Endothelial cell of umbilical vein (primary cell): ENCODE results near the gene SPINK4. TPM values are rescaled to one million over a fixed set of nuclear protein-coding genes. Genes with fewer than 3 reads are reported as not detected.

ENCODE experiments used
- BruUV-seq: library from RNA; stranded (reverse); fragments of 400-500 nt; replicated peaks from 2 replicates; lab custom pipeline; 2021; lab: Mats Ljungman, UMichigan
- CTCF ChIA-PET: fragments of 300-600, 350-600 bp; sonication (Branson Sonifier 250); formaldehyde crosslinking; loops from one replicate; lab custom pipeline; 2021; ENCODE audit warnings: antibody characterized with exemption, inconsistent platforms; lab: Charles Lee
- POLR2A ChIA-PET: fragments of 300-600, 350-600 bp; sonication (Branson Sonifier 250); formaldehyde crosslinking; loops from one replicate; lab custom pipeline; 2021; ENCODE audit warnings: antibody characterized with exemption, inconsistent platforms; lab: Charles Lee
- DNase-seq: peaks from one replicate; pipeline ENCODE4 v3.0.0-alpha.2; 2011; ENCODE audit warnings: low read depth, low spot score
- FAIRE-seq: peaks from 2 replicates; lab custom pipeline; 2011; peaks lifted over from hg19 to GRCh38; lab: Jason Lieb, UNC
- H2AFZ ChIP-seq: 2 replicates; pipeline ENCODE4 v1.6.0; 2012; ENCODE audit warnings: low read depth, low read length, control low read depth, inconsistent platforms
- H3K27ac ChIP-seq: 2 replicates; pipeline ENCODE4 v1.5.1; 2011; ENCODE audit warnings: low read depth, mild to moderate bottlenecking, control low read depth, low read length, moderate library complexity; ENCODE audit not compliant: insufficient read depth
- H3K27me3 ChIP-seq, 2 experiments: 2 replicates each; pipeline versions ENCODE4 v1.6.0 to v1.6.1; 2011; ENCODE audit warnings: low read length in 2 of 2, mixed read lengths in 1 of 2; ENCODE audit not compliant: control insufficient read depth in 2 of 2, insufficient read depth in 2 of 2
- H3K36me3 ChIP-seq, 2 experiments: 2 replicates in 1 of 2; 3 replicates in 1 of 2; pipeline ENCODE4 v1.5.1; 2011; ENCODE audit warnings: low read length in 2 of 2, mild to moderate bottlenecking in 1 of 2, moderate library complexity in 1 of 2; ENCODE audit not compliant: control insufficient read depth in 2 of 2, insufficient read depth in 2 of 2; ENCODE audit errors: extremely low read depth in 1 of 2
- H3K4me1 ChIP-seq: 3 replicates; pipeline ENCODE4 v1.5.1; 2011; ENCODE audit warnings: mild to moderate bottlenecking, low read length; ENCODE audit not compliant: control insufficient read depth, insufficient read depth; ENCODE audit errors: extremely low read depth
- H3K4me2 ChIP-seq: 2 replicates; pipeline ENCODE4 v1.6.1; 2011; ENCODE audit warnings: low read length, control low read depth, mixed read lengths; ENCODE audit not compliant: insufficient read depth
- H3K4me3 ChIP-seq, 3 experiments: fragments of 200-600 bp in 1 of 3; sonication (generic), shearing (Covaris generic) in 1 of 3; replicated peaks in 1 of 3; 2 replicates each; pipeline ENCODE4 v1.5.1; 2011 to 2016; ENCODE audit warnings: control low read depth in 3 of 3, low read length in 3 of 3, mild to moderate bottlenecking in 2 of 3, inconsistent platforms in 1 of 3, low read depth in 1 of 3, moderate library complexity in 1 of 3; ENCODE audit not compliant: insufficient read depth in 1 of 3
- H3K79me2 ChIP-seq: 2 replicates; pipeline ENCODE4 v1.6.0; 2012; ENCODE audit warnings: low read length, inconsistent platforms; ENCODE audit not compliant: control insufficient read depth, insufficient read depth
- H3K9ac ChIP-seq: replicated peaks from 2 replicates; pipeline ENCODE3; 2011; ENCODE audit warnings: low read length, control low read depth; ENCODE audit not compliant: insufficient read depth; ENCODE audit errors: extremely low read depth
- H3K9me1 ChIP-seq: replicated peaks from 3 replicates; pipeline ENCODE4 v1.6.0; 2011; ENCODE audit warnings: mild to moderate bottlenecking, low read length; ENCODE audit not compliant: control insufficient read depth, insufficient read depth; ENCODE audit errors: extremely low read depth
- H3K9me3 ChIP-seq: replicated peaks from 2 replicates; pipeline ENCODE4 v1.5.1; 2012; ENCODE audit warnings: low read length, inconsistent platforms; ENCODE audit not compliant: control insufficient read depth, insufficient read depth
- H4K20me1 ChIP-seq: replicated peaks from 2 replicates; pipeline ENCODE3; 2011; ENCODE audit warnings: mild to moderate bottlenecking, low read length; ENCODE audit not compliant: control insufficient read depth, insufficient read depth; ENCODE audit errors: extremely low read depth
- EZH2 ChIP-seq: IDR thresholded peaks from 2 replicates; pipeline ENCODE4 v1.6.1; 2012; ENCODE audit warnings: borderline replicate concordance, low read depth, mild to moderate bottlenecking, moderate library complexity, low read length, inconsistent platforms; ENCODE audit not compliant: severe bottlenecking
- FOS ChIP-seq: IDR thresholded peaks from 2 replicates; pipeline ENCODE4 v1.6.1; 2011; ENCODE audit warnings: mild to moderate bottlenecking, low read length, moderate library complexity, borderline replicate concordance; ENCODE audit not compliant: insufficient read depth
- GATA2 ChIP-seq: IDR thresholded peaks from 2 replicates; pipeline ENCODE4 v1.7.0; 2011; ENCODE audit warnings: low read depth, mild to moderate bottlenecking, moderate library complexity, mixed read lengths, low read length; ENCODE audit not compliant: insufficient read length, insufficient read depth
- JUN ChIP-seq: IDR thresholded peaks from 2 replicates; pipeline ENCODE4 v1.6.1; 2011; ENCODE audit warnings: borderline replicate concordance, low read depth; ENCODE audit not compliant: insufficient read length, insufficient read depth
- MYC ChIP-seq: IDR thresholded peaks from one replicate; pipeline ENCODE4 v1.6.1; 2011; ENCODE audit warnings: mild to moderate bottlenecking, low read depth, low read length
- POLR2A ChIP-seq: IDR thresholded peaks from 2 replicates; pipeline ENCODE4 v1.6.1; 2012; ENCODE audit warnings: low read depth, mild to moderate bottlenecking, control low read depth, low read length
- POLR2AphosphoS5 ChIP-seq: IDR thresholded peaks from 2 replicates; pipeline ENCODE4 v1.6.1; 2012; ENCODE audit warnings: low read depth, mild to moderate bottlenecking, control low read depth, low read length, moderate library complexity; ENCODE audit not compliant: insufficient read depth
- dilution Hi-C: fragments of 300-500 bp; cut with MboI; formaldehyde crosslinking; loops from one replicate; pipeline ENCODE4 v1.15.0; 2019; ENCODE audit warnings: low sequenced_read_pairs; ENCODE audit not compliant: extremely low pct_ligation_motif_present
- intact Hi-C: fragments of 100-400 bp; cut with micrococcal nuclease; formaldehyde crosslinking; loops from one replicate; pipeline ENCODE4 v1.10.0; 2022
- polyA plus RNA-seq, 4 experiments: library from polyadenylated mRNA; depleted of rRNA in 3 of 4; stranded (reverse) in 3 of 4; unstranded in 1 of 4; fragments of >200 nt; gene quantifications; 2 replicates each; pipeline versions ENCODE4 v1.2.1 to v1.2.3, GENCODE V29; 2011 to 2012; ENCODE audit warnings: missing spikeins in 1 of 4
- total RNA-seq: library from RNA; stranded (reverse); gene quantifications from 2 replicates; pipeline ENCODE4 v1.2.3, GENCODE V29; 2021
- TF ChIP-seq, protein P1 (sequence below), 2 donors: IDR thresholded peaks; 1 replicate in 1 of 2; 2 replicates in 1 of 2; pipeline ENCODE4 v1.5.1; 2011; ENCODE audit warnings: low read length in 2 of 2, mild to moderate bottlenecking in 2 of 2, moderate library complexity in 2 of 2, control low read depth in 1 of 2, inconsistent platforms in 1 of 2, low read depth in 1 of 2; ENCODE audit not compliant: insufficient read depth in 1 of 2; ENCODE audit errors: extremely low read depth in 1 of 2
- TF ChIP-seq, protein P2 (sequence below): IDR thresholded peaks from 2 replicates; pipeline ENCODE4 v1.6.1; 2011; ENCODE audit not compliant: insufficient read depth, insufficient read length

SPINK4 gene
- total and polyA plus RNA-seq, 2 donors (not counting 3 experiments of a cell fraction or from before 2014, with no cell fraction given): not detected

DNA sequence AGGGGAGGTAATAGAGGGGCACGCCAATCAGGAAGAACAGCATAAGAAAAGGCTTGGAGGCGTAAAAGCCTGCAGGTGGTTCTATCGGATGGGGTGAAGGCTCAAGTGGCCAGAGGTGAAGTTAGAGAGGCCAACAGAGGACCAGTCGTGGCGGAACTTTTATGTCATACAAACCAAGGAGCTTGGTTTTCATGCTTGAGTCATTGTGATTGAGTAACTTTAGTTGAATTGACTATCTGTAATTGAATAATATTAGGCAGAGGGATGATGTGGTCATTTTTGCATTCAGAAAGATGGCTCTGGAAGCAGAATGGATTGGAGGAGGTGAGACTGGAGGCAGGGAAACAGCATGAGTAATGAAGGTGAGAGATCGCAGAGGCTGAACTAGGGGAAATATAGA is 7.2 kb upstream of the SPINK4 start:
- no TSS peak for BruUV-seq
- Histone ChIP-seq H3K27me3 (peaks cover 0 to 16% of the 10 kb centered on the region in 2 experiments), H2AFZ (no peak overlapping the region), H3K79me2 (no peaks in the 10 kb centered on the region), H3K9me1 (no peaks in the 10 kb centered on the region), H3K36me3 (no peaks in the 10 kb centered on the region), H3K4me2 (no peak overlapping the region), H3K4me3 (no peak overlapping the region), H3K4me1 (no peaks in the 10 kb centered on the region), H3K9ac (no peak overlapping the region), H3K9me3 (no peaks in the 10 kb centered on the region), H3K27ac (no peak overlapping the region), H4K20me1 (no peaks in the 10 kb centered on the region)
- intact Hi-C loops (no loop called here), dilution Hi-C loops (no loop called here)
- TF ChIP-seq, protein P1, sequence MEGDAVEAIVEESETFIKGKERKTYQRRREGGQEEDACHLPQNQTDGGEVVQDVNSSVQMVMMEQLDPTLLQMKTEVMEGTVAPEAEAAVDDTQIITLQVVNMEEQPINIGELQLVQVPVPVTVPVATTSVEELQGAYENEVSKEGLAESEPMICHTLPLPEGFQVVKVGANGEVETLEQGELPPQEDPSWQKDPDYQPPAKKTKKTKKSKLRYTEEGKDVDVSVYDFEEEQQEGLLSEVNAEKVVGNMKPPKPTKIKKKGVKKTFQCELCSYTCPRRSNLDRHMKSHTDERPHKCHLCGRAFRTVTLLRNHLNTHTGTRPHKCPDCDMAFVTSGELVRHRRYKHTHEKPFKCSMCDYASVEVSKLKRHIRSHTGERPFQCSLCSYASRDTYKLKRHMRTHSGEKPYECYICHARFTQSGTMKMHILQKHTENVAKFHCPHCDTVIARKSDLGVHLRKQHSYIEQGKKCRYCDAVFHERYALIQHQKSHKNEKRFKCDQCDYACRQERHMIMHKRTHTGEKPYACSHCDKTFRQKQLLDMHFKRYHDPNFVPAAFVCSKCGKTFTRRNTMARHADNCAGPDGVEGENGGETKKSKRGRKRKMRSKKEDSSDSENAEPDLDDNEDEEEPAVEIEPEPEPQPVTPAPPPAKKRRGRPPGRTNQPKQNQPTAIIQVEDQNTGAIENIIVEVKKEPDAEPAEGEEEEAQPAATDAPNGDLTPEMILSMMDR (IDR thresholded peaks at IDR 0.05; ENCODE audit: extremely low read depth in 1 of 2, insufficient read depth in 1 of 2, low read depth in 1 of 2, low read length in 2 of 2): no peak
- FAIRE-seq (no peak), DNase-seq (no peak)
- ChIA-PET CTCF (no interaction called here), POLR2A (no interaction called here)

DNA sequence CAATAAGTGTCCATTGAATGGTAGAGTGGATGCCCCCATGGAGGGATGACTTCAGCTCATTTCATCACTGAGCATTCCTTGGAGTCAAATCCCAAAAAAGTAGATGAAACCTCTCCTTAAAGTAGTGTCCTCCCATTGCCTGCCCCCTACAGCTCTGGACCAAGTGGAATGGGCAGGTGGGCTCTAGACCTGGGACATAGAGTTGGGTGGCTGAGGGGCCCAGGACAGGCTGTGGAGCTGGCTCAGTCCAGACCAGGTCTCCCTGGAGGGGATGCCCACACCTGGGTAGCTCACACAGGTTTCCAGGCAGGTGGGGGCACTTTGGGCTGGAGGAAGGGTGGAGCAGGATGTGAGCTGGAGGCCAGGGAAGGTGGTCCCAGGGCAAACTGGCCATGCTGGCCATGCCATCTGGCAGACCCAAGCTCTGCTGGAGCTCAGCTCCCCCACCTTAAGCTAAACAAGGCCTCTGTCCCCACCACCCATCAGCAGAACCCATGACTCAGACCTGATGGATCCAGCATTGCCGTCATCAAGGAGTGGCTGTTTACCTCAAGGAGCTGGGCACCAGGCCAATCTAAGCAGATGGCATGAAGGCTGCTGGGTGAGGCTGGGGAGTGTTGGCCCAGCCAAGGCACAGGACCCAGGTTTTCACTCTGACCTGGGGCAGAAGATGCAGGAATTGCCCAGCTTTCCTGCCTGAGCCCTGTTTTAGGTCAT is 6.2 kb upstream of the SPINK4 start:
- ChIA-PET CTCF (interaction anchor here (1.2 to 1.7 kb wide), 3 partner anchors 8 to 67 kb away, joined by 3 to 5 read pairs (median 3); partner anchors contain the start of gene B4GALT1), POLR2A (interaction anchor here (0.6 kb wide), 1 partner anchor 20 kb away, joined by 8 read pairs; no protein-coding TSS in a partner anchor)
- no peaks in the 10 kb centered on the region for H3K4me1 ChIP-seq
- H2AFZ ChIP-seq: no peak overlapping the region
- no peaks in the 10 kb centered on the region for H4K20me1 ChIP-seq
- dilution Hi-C loops (no loop called here), intact Hi-C loops (no loop called here)
- DNase-seq (peak; percentile 56), FAIRE-seq (no peak)
- no peaks in the 10 kb centered on the region for H3K79me2 ChIP-seq
- no peaks in the 10 kb centered on the region for H3K9me3 ChIP-seq
- H3K27ac ChIP-seq: no peak overlapping the region
- no peak overlapping the region for H3K4me3 ChIP-seq
- no peaks in the 10 kb centered on the region for H3K9me1 ChIP-seq
- no TSS peak for BruUV-seq
- H3K36me3 ChIP-seq: no peaks in the 10 kb centered on the region
- H3K27me3 ChIP-seq: peaks cover 0 to 16% of the 10 kb centered on the region in 2 experiments
- TF ChIP-seq MYC (no peak), POLR2A (no peak), POLR2AphosphoS5 (no peak), JUN (no peak), EZH2 (no peak), GATA2 (no peak), FOS (no peak)
- TF ChIP-seq, protein P2, sequence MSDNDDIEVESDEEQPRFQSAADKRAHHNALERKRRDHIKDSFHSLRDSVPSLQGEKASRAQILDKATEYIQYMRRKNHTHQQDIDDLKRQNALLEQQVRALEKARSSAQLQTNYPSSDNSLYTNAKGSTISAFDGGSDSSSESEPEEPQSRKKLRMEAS: no peak
- TF ChIP-seq, protein P1 (IDR thresholded peaks at IDR 0.05; ENCODE audit: extremely low read depth in 1 of 2, insufficient read depth in 1 of 2, low read depth in 1 of 2, low read length in 2 of 2): no peak
- no peak overlapping the region for H3K9ac ChIP-seq
- no peak overlapping the region for H3K4me2 ChIP-seq
